ENCODE measurements around the gene CMPK1.

DNA sequence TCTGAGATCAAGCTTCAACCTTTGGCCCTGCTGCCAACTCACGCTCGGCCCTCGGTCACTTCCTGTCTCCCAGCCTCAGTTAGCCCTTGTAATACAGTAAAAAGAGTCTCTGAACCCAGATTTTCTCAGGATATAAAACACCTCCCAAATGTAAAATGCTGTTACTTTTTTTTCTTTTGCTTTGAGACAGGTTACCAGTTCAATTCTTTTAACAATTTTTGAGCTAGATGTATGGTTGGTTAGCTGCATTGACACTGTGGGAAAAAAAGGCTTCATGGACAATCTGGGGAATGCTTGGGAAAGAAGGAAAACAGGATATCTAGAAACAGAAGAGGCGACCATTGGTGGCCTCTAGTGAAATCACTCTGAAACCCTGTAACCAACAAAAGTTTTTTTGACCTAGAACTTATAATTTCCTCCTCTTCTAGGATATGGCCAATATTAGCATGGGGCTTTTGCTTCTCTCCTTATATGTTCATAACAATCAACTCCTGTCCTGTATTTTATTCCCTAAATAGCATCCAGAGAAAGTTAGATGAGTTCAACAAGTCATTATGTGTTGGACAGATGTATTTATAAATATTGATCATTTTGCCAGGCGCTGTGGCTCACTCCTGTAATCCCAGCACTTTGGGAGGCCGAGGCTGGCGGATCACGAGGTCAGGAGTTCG, 1.3 kb downstream of the CMPK1 start:
- TF ChIP-seq, protein P1, sequence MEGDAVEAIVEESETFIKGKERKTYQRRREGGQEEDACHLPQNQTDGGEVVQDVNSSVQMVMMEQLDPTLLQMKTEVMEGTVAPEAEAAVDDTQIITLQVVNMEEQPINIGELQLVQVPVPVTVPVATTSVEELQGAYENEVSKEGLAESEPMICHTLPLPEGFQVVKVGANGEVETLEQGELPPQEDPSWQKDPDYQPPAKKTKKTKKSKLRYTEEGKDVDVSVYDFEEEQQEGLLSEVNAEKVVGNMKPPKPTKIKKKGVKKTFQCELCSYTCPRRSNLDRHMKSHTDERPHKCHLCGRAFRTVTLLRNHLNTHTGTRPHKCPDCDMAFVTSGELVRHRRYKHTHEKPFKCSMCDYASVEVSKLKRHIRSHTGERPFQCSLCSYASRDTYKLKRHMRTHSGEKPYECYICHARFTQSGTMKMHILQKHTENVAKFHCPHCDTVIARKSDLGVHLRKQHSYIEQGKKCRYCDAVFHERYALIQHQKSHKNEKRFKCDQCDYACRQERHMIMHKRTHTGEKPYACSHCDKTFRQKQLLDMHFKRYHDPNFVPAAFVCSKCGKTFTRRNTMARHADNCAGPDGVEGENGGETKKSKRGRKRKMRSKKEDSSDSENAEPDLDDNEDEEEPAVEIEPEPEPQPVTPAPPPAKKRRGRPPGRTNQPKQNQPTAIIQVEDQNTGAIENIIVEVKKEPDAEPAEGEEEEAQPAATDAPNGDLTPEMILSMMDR (IDR thresholded peaks at IDR 0.05), result no peak
- TF ChIP-seq EP300 (IDR thresholded peaks at IDR 0.05), result no peak

Data from ovary (tissue), 3 donors.